Activated gamma-delta T cell treated with Interleukin-2 at 50 U/mL for 16 hours (primary cell): ENCODE data around the gene ACADVL.

Experiments
- DNase-seq: peaks from one replicate; pipeline ENCODE4 v3.0.0-alpha.2; 2020

ACADVL gene

DNA sequence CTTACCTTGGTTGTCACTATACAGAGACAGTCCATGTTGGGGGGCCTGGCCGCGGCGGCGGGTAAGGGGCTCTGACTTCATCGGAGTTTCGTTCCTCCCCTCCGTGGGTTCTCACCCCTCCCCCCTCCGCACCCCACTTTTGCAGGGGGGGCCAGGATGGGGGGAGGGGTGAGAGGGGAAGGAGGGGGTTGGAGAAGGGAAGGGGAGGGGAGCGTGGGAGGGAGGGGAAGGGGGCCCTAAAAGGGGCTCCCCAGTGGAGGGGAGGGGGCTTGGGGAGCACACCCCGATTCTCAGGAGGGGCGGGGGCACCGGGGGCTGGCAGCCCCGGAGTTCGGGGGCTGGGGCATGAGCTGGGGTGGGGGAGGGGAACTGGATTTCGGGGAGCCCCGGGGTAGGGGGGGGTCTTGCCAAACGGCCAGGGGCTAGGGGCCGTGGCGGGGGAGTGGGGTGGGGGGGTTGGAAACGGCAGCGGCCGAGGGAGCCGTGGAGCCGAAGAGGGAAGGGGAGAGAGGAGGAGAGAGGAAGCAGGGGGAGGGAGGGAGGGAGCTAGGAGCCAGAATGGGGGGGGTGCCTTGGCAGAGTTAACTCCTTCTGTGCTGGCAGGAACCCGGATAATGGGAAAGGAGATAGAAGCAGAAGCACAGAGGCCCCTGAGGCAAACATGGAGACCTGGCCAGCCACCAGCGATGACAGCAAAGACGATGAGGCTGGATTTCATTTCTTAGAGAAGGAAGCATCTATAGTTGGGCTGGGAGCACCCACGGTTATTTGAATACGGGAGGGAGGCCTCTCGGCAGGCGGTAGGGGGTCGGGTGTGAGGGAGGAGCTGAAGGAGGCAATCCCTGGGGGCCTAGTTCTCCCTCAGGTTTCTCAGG is 2.4 kb upstream of the ACADVL start:
- DNase-seq, result no peak

DNA sequence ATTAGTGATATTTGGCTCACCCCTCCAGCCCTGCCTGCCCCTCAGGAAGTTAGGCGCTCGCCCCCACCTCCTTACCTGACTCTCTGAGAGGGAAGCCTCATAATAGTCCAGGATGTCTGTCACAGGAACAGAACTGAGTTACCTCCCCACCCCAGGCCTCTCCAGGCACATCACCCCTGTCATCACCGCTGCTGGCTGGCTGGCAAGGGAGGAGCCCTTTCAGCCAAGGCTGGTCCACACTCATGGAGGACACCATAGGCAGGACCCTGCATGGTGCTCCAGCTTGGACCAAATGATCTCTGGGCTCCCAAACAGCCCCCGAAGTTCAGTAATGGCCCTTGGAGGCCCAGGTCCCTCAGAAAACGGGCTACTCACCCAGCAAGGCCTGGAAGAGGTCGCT is 1.6 kb upstream of the ACADVL start:
- no peak for DNase-seq

DNA sequence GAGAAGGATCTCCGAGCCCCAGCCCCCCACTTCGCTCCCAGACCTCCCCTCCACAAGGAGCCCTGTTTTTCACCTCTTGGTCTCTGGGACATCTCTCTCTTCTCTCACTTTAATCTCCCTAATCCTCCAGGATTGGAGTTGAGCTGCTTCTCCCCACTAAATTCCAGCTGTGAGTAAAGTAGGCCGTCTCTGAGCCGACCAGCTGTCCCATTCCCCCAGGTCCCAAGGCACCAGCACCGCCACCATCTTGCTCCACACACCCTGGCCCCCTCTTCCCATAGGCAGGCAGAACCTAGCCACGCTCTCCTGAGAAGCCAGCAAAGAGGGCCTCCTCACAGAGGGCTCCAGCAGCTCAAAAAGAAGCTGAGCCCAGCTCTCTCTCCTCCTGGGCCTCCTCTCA is 980 bp upstream of the ACADVL start:
- DNase-seq, result no peak

DNA sequence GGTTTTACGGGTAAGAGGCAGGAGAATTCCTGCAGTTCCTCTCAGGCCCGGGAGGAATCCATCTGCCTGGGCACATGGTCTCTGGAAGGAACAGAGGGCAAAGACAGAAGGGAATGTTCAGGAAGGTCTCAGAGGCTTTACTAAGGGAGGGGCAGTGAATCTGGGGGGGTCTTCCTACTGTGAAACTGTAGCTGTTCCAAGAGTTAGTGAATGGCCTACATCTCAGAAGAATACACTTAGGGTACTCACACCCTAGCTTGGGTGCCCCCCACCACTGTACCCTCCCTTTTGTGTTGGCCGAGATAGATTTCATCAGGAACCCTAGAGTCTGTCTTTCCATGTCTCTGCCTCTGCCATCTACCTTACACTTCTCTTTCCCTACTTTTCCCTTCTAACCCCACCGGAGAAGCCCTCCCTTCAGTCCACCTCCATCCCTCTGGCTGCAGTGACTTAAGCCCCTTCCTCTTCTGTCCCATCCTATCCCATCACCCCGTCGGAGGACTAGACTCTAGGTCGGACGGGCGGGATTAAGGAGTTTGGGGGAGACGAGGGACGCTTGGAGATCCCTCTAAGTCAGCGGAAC is 418 bp upstream of the ACADVL start:
- DNase-seq, result no peak

- DNase-seq, result peak; percentile 56
Measured at GRCh38 chr17:7220593-7221277, 997 bp downstream of the ACADVL start.

- no peak for DNase-seq
Measured at GRCh38 chr17:7221278-7222092, 1.7 kb downstream of the ACADVL start.

DNA sequence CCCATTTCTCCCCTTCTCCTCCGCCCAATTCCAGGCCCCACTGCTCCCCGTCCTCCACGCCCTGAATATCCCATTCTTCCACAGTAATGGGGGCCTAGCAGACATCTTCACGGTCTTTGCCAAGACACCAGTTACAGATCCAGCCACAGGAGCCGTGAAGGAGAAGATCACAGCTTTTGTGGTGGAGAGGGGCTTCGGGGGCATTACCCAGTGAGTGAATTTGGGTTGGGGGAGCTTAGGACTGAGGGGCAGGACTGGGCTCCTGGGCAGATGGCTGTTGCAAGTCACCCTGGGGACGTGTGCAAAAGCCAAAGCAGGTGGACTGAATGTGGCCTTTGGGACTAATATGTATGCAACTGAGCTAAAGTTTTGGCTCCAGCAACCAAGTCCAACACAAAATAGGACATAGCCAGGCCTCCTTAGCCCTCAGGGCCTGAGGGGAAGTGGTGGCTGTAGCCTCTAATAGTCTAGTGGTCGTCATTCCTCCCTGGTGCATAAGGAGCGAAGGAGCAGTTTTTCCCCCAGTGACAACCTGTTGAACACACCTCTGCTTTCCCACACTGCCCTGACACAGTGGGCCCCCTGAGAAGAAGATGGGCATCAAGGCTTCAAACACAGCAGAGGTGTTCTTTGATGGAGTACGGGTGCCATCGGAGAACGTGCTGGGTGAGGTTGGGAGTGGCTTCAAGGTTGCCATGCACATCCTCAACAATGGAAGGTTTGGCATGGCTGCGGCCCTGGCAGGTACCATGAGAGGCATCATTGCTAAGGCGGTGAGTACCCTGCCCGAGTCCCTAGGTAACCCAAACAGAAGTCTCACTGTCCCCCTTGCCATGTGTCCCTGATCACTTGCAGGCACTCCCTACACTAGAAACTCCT is 2.6 kb downstream of the ACADVL start:
- DNase-seq, result no peak

GRCh38 chr17:7222972-7223292 is 3.2 kb downstream of the ACADVL start:
- DNase-seq, result no peak

- DNase-seq, result no peak
Measured at GRCh38 chr17:7223375-7223774, 3.6 kb downstream of the ACADVL start.

GRCh38 chr17:7224110-7224509 is 4.4 kb downstream of the ACADVL start:
- DNase-seq, result no peak

DNA sequence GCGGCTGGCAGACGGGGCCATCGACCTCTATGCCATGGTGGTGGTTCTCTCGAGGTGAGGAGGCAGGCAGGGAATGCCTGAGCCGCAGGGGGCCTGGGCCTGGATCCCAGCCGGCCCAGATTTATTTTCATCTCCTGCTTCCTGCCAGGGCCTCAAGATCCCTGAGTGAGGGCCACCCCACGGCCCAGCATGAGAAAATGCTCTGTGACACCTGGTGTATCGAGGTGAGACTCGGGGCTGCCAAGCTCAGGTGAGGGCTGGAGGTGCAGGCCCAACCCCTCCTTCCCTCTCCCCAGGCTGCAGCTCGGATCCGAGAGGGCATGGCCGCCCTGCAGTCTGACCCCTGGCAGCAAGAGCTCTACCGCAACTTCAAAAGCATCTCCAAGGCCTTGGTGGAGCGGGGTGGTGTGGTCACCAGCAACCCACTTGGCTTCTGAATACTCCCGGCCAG is 4.9 kb downstream of the ACADVL start:
- no peak for DNase-seq

- no peak for DNase-seq
Measured at GRCh38 chr17:7225711-7226331, 6.1 kb downstream of the ACADVL start.

DNA sequence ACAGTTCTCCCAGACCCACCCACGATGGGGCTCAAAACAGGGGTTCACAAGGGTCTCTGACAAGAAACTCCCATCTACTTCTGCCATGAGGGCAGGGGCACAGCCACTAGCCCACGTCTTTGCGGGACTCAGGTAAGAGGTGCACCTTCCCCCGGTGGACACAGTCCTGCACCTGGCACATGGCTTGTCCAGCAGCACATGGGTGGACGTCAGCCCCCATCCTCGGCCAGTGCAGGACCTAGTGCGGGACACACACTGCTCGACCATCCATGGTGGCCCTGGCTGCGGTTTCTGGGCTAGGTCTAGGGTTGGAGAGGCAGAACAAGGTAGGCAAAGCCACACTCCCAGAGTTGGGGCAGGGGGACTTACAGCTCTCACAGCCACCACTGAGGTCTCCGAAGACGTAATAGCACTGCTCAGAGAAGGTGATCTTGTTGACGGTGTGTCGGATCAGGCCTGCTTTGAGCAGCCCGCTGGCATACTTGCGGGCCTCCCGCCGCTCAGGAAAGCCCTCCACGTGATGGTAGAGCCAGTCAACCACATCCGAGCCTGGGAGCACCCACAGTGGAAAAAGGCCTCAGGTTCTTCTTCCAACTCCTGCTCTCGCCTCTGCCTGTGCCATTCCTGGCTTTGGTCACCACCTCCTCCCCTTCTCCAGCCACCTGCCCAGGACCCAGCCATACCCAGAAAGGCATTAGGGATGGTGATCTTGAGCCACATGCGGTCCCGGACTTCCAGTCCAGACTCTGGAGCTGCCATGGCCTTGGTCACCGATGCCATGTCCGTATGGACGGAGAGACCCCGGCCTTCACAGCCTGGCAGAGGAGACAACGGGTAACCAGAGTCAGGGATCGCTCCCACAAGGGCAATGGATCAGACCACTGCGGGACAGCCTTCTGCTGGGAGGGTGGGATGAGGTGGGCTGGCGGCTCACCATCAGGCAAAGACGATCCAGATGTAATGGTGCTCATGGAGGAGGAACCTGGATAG is 7.3 kb downstream of the ACADVL start:
- no peak for DNase-seq

DNA sequence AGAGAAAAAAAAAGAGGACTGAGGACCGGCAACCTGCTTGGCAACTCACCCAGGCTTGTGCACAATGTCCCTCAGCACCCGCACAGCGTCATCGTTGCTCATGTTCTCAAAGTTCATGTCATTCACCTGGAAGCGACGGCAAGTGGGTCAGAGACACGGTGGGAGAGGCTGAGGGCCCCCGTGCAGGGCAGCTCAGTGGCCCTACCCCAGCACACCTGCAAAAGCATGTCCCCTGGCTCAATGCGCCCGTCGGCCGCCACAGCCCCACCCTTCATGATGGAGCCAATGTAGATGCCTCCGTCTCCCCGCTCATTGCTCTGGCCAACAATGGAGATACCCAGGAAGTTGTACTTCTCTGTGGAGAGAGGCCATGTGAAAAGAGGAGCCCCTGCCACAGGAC is 9.2 kb downstream of the ACADVL start:
- DNase-seq, result no peak

DNA sequence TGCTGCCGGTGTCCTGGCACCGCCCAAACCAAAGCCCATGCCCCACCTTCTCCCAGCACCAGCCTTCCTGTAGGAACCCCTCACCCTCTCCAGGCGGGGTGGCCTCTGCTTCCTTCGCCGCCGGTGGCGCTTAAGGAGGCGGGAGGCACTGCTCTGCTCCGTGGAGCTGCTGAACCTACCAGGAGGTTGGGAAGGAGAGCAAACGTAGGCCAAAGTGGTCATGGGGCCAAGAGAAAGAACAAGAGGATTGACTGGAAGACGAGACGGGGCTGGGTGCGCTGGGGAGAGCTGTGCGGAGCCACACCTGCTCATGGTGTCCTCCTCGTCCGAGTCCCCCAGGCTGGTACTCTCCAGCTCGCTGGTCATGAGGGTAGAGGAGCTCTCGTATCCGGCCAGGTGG is 9.8 kb downstream of the ACADVL start:
- no peak for DNase-seq

DNA sequence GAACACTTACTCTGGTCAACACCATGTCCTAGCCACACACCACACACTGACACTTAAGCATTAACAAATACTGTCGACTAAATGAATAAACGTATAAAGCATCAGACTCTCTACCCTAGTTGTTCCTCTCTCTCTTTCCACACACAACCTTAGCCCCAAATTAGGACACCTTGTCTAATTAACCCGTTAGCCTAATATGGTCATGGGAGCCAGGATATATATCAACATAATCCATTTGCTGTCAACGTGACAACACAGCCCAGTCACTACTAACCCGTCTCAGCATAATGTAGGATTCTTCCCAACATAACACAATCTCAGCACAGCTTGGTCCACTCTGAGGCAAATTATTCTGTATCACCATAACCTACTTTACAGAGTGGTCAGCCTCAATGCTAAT is 12.4 kb downstream of the ACADVL start:
- no peak for DNase-seq

DNA sequence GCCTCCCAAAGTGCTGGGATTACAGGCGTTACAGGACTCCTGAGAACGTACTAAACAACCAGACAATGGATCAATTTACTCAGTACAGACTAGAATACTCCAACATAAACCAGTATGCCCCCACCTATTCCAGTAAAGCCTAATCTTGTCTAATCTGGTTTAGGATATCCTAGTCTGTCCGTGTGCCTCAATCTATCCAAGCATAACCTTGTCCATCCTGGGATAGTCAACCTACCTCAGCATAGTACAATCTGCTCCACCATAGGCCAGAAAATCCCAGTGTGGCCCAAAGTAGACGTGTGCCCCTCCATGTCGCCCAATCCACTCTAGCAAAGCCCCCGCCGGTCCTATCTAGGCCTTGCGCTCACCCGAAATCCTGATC is 14.0 kb downstream of the ACADVL start:
- no peak for DNase-seq

DNA sequence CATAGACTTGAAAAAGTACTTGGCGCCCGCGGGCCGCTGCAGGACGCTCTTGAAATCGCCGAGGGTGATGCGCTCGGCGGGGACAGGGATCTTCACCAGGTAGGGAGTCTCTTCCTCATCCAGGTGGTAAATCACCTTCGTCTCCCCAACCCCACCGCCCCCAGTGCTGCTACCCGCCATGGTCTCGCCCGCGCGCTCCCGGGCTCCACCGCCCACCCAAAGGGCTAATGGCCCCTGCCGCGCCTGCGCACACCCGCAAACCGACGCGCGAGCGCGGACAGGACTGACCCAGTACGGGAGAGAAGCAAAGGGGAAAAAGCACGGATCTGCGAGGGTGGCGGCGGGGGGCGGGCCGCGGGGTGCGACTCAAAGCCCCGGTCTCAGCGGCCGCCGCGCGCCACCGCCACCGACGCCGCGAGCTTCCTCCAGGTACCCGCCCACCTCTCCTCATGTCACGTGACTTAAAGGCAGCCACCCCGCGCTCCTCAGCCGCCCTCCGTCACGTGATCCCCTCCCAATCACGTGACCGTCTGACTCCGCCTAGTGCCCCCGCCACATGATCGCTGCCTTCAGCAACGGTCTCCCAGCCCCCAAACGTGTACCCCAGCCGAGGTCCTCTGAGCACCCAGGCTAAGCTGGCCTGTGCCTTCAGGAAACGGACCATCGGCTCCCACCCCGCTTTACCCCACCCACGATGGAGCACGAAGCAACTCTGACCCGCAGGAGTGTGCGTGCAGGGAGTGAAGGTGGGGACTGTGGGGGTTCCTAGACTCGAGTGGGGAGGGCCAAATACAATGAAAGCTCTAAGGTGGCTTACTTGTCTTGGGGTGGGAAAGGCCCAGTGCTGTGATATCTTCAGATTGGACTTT is 14.6 kb downstream of the ACADVL start, which contains the start of gene DVL2:
DVL2 (minus strand) TSS at position 435 of the 869 bp plus-strand sequence; CDS start at position 180, 255 bp downstream.
- peak; percentile 95 for DNase-seq
